ENCODE measurements around the gene CFAP20. TPM values are rescaled to one million over a fixed set of nuclear protein-coding genes. Genes with fewer than 3 reads are reported as not detected.

Gene CFAP20
- total RNA-seq, 4 donors from 2014 or later = 46.6 to 66.6 (median 58.9) TPM

DNA sequence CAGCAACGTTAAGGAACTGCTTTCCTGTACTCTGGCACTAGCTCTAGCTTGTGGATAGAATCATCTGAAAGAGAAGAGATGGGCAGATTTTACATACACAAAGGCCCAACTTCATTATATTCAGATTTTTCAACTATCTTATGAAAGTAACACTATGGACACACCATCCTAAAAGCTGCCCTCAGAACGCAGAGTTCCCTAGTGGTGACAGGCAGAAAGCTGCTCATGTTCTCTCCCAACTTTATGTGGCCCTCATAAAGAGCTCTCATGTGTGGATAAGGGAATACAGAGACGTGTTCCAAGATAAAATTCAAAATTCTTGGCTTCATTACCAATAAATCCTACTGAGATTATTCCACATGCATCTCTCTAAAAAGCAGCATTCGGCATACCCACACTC lies 1.5 kb downstream of the CFAP20 start:
- intact Hi-C loops (cut with DNase I; ENCODE audit: low total_unique reads) = loop anchor here (10.0 kb wide), 1 partner anchor 103 kb away; the partner anchor contains the start of gene MMP15

DNA sequence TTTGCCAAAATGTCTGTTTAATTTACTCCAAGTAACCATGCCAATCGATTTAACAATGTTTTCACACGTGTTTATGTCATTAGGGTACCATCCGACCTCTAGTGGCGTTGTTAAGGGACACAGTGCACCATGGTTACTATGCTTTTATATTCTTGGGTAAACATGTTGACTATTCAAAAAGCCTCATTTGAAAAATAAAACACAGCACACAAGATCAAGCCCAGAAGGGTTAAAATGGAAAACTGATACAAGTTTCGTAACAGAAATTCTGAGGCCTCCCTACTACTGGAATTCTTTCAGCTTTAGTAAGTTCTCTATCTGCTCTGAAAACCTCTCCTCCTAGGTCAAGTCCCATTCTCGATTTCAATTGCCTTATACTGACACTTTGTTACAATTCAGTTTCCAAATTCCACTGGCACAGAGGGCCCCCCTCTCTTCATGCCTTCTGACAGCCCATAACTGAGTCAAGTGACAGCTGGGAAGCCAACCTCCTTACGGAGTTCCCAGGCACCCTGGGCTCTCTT lies 2.1 kb downstream of the CFAP20 start:
- WGBS, 2 donors = 5 to 10% methylated on average over 7 of the region's 7 CpGs
- H3K4me3 ChIP-seq (ENCODE audit: low read depth, poor library complexity, severe bottlenecking) = no peak overlapping the region
- TF ChIP-seq, protein P1, sequence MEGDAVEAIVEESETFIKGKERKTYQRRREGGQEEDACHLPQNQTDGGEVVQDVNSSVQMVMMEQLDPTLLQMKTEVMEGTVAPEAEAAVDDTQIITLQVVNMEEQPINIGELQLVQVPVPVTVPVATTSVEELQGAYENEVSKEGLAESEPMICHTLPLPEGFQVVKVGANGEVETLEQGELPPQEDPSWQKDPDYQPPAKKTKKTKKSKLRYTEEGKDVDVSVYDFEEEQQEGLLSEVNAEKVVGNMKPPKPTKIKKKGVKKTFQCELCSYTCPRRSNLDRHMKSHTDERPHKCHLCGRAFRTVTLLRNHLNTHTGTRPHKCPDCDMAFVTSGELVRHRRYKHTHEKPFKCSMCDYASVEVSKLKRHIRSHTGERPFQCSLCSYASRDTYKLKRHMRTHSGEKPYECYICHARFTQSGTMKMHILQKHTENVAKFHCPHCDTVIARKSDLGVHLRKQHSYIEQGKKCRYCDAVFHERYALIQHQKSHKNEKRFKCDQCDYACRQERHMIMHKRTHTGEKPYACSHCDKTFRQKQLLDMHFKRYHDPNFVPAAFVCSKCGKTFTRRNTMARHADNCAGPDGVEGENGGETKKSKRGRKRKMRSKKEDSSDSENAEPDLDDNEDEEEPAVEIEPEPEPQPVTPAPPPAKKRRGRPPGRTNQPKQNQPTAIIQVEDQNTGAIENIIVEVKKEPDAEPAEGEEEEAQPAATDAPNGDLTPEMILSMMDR (IDR thresholded peaks at IDR 0.05) = no peak
- TF ChIP-seq POLR2A (IDR thresholded peaks at IDR 0.05) = no peak
- intact Hi-C loops (cut with DNase I; ENCODE audit: low total_unique reads) = loop anchor here (10.0 kb wide), 1 partner anchor 102 kb away; the partner anchor contains the start of gene MMP15
- no peak for DNase-seq (ENCODE audit: low spot score in 2 of 2)

More for the DNA sequence above, 1.5 kb downstream of the CFAP20 start:
- 13 to 14% methylated on average over 4 of the region's 4 CpGs for WGBS, 2 donors
- no peak overlapping the region for H3K4me3 ChIP-seq (ENCODE audit: low read depth, poor library complexity, severe bottlenecking)
- no peak for DNase-seq (ENCODE audit: low spot score in 2 of 2)
- TF ChIP-seq POLR2A (IDR thresholded peaks at IDR 0.05) = no peak
- TF ChIP-seq, protein P1 (IDR thresholded peaks at IDR 0.05) = no peak

DNA sequence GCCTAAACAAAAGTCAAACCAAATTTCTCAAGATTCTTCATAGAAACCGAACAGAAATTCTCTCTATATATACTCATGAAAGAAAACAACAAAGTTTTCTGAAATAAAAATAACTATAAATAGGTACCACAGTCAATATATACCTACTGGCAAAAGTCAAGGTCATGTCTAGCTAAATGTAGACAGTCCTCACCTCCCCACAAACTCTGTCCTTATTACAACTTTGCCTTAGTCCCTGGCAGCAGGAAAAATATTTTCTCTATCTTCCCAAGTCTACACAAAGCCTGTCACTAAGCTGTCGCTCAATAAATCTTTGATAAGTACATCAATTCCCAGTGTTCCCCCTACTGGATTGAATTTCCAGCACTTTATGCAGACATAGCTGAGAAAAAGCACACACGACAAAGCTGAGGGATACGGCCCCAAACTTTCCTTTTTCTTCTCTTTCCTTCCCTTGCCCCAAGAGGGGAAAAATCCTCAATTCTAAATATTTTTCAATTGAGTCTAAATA lies 2.7 kb downstream of the CFAP20 start:
- intact Hi-C loops (cut with DNase I; ENCODE audit: low total_unique reads) = loop anchor here (10.0 kb wide), 1 partner anchor 102 kb away; the partner anchor contains the start of gene MMP15
- no peak for TF ChIP-seq POLR2A (IDR thresholded peaks at IDR 0.05)
- TF ChIP-seq, protein P1 (IDR thresholded peaks at IDR 0.05) = no peak
- no peak for DNase-seq (ENCODE audit: low spot score in 2 of 2)
- no peak overlapping the region for H3K4me3 ChIP-seq (ENCODE audit: low read depth, poor library complexity, severe bottlenecking)
- 43 to 45% methylated on average over 4 of the region's 4 CpGs for WGBS, 2 donors

DNA sequence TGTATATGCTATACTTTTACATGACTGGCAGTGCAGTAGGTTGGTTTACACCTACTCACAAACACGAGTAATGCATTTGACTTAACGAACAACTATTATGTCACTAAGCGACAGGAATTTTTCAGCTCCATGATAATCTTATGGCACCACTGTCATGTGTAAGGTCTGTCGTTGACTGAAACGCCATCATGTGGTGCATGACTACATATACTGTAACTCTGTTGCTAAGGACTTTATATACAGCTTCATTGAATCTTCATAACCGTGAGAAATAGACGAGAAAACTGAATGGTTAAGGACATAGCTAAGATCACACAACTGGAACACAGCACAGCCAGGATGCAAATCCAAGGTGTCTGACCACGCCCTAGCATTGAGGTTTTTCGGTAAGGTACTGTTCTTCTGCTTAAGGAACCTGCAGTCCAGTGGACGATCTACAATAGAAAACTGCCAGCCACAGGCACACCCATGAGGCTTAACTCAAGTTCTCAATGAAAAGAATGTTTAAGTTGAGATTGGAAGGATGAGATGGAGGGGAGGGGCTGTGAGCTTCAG lies 3.3 kb downstream of the CFAP20 start:
- DNase-seq (ENCODE audit: low spot score in 2 of 2) = no peak
- intact Hi-C loops (cut with DNase I; ENCODE audit: low total_unique reads) = loop anchor here (10.0 kb wide), 1 partner anchor 101 kb away; the partner anchor contains the start of gene MMP15

DNA sequence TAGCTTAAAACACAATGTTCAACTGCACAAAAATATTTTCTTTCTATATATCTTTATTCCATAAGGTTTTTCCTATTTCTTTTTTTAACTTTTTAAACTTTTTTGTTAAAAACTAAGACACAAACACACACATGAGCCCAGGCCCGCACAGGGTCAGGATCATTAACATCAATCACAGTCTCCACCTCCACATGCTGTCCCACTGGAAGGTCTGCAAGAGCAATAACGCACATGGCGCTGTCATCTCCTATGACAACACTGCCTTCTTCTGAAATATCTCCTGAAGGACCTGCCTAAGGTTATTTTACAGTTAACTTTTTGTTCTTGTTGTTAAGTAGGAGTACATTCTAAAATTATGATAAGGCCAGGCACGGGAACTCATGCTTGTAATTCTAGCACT lies 4.1 kb downstream of the CFAP20 start:
- H3K4me3 ChIP-seq (ENCODE audit: low read depth, poor library complexity, severe bottlenecking) = no peak overlapping the region
- TF ChIP-seq, protein P1 (IDR thresholded peaks at IDR 0.05) = no peak
- TF ChIP-seq POLR2A (IDR thresholded peaks at IDR 0.05) = no peak
- intact Hi-C loops (cut with DNase I; ENCODE audit: low total_unique reads) = loop anchor here (10.0 kb wide), 1 partner anchor 100 kb away; the partner anchor contains the start of gene MMP15
- WGBS, 2 donors = 80 to 88% methylated on average over 4 of the region's 4 CpGs
- no peak for DNase-seq (ENCODE audit: low spot score in 2 of 2)

More for the DNA sequence above, 3.3 kb downstream of the CFAP20 start:
- no peak overlapping the region for H3K4me3 ChIP-seq (ENCODE audit: low read depth, poor library complexity, severe bottlenecking)
- 58 to 62% methylated on average over 10 of the region's 10 CpGs for WGBS, 2 donors
- TF ChIP-seq POLR2A (IDR thresholded peaks at IDR 0.05) = no peak
- TF ChIP-seq, protein P1 (IDR thresholded peaks at IDR 0.05) = no peak
